ENCODE measurements around the gene NHP2.
"Not testable (repeated sequence)": the region's sequence is repeated elsewhere in the genome, so short reads cannot be mapped to it uniquely, and the experiment has no call there.

Gene NHP2

GRCh38 chr5:178130576-178131445, 22.9 kb downstream of the NHP2 start, which contains the start of gene RMND5B:
Gene RMND5B (plus strand): TSS chr5:178131014. CDS start chr5:178138120, 7,106 bp downstream.
- DNase-seq (ENCODE audit: low read depth, low spot score): no peak

GRCh38 chr5:178130234-178130575, 23.5 kb downstream of the NHP2 start:
- DNase-seq (ENCODE audit: low read depth, low spot score): not testable (repeated sequence)

DNA sequence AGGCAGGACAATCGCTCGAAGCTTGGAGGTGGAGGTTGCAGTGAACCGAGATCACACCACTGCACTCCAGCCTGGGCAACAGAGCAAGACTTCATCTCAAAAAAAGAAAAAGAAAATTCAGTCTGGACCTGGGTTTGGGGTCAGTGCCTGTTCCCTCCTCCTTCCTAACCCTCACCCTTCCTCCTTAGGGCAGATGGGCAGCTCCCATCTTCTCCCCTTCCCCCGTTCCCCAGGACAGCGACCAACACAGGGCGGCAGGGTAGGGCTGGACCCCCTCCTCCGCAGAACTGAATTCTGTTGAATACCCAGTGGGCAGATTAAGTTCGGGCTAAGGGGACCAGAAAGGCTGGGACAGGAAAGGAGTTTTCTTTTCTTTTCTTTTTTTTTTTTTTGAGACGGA, 24.4 kb downstream of the NHP2 start:
- no peak for DNase-seq (ENCODE audit: low read depth, low spot score)

GRCh38 chr5:178127300-178128009, 26.2 kb downstream of the NHP2 start:
- DNase-seq (ENCODE audit: low read depth, low spot score): not testable (repeated sequence)

- no peak for DNase-seq (ENCODE audit: low read depth, low spot score)
Observed at GRCh38 chr5:178126556-178126955, 27.1 kb downstream of the NHP2 start.

- no peak for DNase-seq (ENCODE audit: low read depth, low spot score)
Observed at GRCh38 chr5:178125253-178125906, 28.3 kb downstream of the NHP2 start.

- DNase-seq (ENCODE audit: low read depth, low spot score): no peak
Observed at GRCh38 chr5:178123966-178124925, 29.4 kb downstream of the NHP2 start.

GRCh38 chr5:178123094-178123965, 30.4 kb downstream of the NHP2 start:
- DNase-seq (ENCODE audit: low read depth, low spot score): no peak

DNA sequence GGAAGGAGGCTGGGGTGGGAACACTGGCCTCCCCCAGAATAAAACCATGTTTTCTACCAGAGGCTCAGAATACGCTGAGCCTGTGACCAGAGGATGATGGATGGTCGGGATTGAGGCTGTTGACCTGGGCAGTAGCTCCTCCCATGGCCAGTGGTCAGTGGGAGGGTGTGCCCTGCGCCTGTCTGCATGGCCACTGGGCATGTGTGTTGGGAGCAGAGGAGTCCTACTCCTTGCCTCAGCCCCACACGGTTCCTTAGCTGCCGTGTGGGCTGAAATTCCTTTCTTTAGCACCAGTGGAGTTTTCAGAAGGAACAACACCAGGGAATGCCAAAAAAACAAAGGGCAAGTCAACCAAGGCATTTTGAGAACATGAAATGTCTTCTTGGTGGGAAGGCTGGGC, 31.3 kb downstream of the NHP2 start:
- DNase-seq (ENCODE audit: low read depth, low spot score): no peak

DNA sequence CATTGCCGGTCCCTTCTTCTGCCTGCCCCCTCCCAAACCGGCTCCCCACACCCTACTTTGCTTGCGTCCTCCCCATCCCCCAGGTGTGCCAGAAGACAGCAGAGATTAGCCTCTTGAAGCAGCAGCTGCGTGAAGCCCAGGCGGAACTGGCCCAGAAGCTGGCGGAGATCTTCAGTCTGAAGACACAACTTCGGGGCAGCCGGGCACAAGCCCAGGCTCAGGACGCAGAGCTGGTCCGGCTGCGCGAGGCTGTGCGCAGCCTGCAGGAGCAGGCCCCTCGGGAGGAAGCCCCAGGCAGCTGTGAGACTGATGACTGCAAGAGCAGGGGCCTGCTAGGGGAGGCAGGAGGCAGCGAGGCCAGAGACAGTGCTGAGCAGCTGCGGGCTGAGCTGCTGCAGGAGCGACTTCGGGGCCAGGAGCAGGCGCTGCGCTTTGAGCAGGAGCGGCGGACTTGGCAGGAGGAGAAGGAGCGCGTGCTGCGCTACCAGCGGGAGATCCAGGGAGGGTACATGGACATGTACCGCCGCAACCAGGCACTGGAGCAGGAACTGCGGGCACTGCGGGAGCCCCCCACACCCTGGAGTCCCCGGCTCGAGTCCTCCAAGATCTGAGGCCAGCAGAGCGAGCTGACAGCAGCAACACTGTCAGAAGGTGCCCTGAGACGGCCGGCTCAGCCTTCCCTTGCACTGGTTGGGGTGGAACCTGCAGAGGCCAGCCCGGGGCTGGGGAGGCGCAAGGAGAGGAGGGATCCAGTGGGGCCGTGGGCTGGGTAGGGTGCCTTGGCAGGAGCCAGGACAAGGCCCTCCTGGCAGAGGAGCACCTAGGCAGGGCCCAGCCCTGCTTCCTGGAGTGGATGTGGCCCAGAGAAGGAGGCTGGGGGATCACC, 32.1 kb downstream of the NHP2 start:
- no peak for DNase-seq (ENCODE audit: low read depth, low spot score)

DNA sequence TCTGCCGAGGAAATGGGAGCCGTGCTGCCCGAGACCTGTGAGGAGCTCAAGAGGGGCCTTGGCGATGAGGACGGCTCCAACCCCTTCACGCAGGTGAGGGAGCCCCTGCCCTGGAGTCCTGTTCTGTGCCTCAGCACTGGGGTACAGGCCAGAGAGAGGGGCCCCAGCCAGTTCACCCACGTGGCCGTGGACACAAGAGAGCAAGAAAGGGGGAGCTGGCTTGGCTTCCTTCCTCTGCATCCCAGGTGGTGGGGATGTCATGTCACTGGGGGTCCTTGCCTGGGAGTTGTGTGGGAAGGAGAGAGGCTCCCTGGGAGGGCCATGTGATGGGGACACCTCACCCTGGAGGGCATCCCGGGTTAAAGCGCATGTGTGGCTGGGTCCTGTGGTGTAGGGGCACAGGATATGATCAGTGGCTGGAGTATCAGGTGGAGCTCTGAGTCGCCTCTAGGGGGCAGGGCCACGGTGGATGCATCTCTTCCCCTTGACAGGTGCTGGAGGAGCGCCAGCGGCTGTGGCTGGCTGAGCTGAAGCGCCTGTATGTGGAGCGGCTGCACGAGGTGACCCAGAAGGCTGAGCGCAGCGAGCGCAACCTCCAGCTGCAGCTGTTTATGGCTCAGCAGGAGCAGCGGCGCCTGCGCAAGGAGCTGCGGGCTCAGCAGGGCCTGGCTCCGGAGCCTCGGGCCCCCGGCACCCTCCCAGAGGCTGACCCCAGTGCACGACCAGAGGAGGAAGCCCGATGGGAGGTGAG, 32.9 kb downstream of the NHP2 start:
- DNase-seq (ENCODE audit: low read depth, low spot score): no peak

DNA sequence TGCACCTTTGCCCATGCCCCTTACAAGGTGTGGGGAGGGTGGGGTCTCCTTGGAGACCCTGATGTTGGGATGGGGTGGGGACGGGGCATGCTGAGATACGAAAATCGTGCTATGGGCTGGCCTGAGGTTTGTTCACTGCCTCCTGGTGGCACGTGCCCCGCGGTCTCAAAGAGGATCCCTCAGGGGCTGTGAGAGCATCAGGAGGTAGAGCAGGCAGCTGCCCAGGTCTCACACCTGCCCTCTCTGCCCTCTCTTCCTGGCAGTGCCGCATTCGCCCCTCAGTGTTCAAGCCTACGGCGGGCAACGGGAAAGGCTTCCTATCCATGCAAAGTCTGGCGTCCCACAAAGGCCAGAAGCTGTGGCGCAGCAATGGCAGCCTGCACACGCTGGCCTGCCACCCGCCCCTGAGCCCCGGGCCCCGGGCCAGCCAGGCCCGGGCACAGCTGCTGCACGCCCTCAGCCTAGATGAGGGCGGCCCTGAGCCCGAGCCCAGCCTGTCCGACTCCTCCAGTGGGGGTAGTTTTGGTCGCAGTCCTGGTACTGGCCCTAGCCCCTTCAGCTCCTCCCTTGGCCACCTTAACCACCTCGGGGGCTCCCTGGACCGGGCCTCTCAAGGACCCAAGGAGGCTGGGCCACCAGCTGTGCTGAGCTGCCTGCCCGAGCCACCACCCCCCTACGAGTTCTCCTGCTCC, 33.6 kb downstream of the NHP2 start:
- DNase-seq (ENCODE audit: low read depth, low spot score): no peak

DNA sequence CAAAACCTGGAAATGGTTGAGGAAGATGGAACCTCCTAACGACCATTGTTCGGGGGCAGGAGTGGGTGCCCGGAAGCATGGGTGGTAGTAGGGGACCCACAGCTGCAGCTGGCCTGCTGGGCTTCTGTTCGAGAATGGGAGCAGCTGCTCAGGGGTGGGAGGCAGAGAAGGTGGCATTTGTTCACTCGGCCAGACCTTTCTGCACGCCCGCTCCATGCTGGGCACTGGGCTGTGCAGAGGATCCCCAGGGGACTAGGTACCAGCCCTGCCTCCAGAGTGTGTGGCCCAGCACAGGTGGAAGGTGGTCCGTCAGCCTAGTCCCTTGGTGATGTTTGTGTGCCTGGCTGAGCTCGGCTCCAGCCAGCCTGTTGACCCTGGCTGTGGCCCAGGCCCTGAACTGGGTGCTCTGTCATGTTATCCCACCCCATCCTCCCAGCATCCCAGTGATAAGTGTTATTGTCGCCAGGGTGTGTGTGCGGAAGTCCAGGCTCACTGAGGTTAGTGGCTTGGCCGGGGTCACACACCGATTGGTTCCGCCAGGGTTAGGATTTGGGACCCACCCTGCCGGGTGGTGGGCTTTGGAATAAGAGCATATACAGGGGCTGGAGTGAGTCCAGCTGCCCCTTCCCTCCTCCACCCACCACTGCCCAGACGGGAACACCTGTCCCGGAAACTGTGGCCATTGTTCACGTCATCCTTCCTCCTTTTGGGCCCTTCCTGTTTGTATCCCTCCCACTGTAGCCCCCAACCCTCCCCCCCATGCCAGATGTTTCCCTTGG, 35.6 kb downstream of the NHP2 start:
- DNase-seq (ENCODE audit: low read depth, low spot score): no peak

DNA sequence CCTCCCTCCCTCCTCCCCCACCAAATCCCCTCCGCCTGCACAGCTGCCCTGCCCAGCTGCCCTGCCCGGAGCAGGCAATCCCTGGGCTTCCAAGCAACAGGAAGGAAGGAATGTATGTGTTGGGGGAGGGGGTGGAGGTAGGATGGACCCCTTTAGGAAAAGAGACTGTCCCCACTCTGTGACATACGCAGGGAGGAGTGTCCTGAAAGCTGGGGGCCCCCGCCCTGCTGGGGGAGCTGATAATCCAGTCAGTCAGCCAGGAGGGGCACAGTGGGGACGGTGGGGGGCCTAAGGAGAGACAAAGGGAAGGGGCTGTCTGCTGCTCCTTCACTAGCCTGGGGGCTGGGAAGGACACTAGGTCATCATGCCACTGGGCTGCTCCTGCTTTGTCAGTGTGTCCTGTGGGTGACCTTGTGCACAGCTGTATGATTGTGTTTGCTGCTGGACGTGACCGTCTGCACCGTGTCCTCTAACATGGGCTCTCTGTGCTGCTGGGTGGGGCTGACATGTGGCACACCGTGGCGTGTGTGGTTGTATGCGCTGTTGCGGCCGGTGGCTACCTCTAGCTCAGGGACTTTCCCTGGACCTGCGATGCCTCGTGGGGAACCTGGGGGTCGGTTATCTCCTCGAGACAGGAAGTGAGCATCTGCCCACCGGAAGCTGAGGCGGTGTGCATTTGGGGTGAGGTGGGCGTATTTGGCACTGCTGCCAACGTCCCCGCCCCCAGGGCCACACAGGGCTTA, 37.4 kb downstream of the NHP2 start:
- no peak for DNase-seq (ENCODE audit: low read depth, low spot score)

DNA sequence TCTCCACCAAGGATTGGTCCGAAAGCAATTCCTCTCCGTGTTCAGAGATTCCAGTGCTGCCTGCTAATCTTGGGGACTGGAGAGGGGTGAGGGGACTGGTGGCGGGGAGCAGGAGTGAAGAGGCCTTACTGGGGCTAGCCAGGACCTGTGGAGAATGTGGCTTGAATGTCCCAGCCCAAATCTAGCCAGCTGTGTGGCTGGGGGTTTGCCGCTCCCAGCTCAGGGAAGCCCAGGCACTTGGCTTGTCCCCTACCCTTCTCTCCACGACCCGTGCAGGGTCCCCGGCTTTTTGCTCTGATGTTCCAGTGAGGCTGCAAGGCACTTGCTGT, 37.9 kb downstream of the NHP2 start:
- DNase-seq (ENCODE audit: low read depth, low spot score): no peak

- no peak for DNase-seq (ENCODE audit: low read depth, low spot score)
Observed at GRCh38 chr5:178115136-178115813, 38.4 kb downstream of the NHP2 start.

All from smooth muscle cell of the brain vasculature (primary cell).